SK-N-SH treated with all-trans-retinoic acid at 6 μM for 48 hours (cell line): ENCODE results near the gene UNC93B1.

ENCODE experiments used
- ATAC-seq: fragments of 200-7000 bp; cut with Tn5 transposase; 3 replicates; pipeline ENCODE4 v1.9.1; 2020; ENCODE audit warnings: mild to moderate bottlenecking, moderate library complexity
- ARNTL ChIP-seq: fragments of 450-650 bp; formaldehyde crosslinking; IDR thresholded peaks from 2 replicates; pipeline ENCODE4 v1.5.0; 2020; ENCODE audit warnings: low read depth, mild to moderate bottlenecking, moderate library complexity, borderline replicate concordance
- BACH2 ChIP-seq: fragments of 250-450 bp; sonication (Bioruptor Pico); IDR thresholded peaks from 2 replicates; pipeline ENCODE4 v1.9.0; 2021; ENCODE audit warnings: mild to moderate bottlenecking, borderline replicate concordance
- CREB5 ChIP-seq: fragments of 250-450 bp; sonication (Bioruptor Pico); IDR thresholded peaks from 2 replicates; pipeline ENCODE4 v1.5.1; 2020; ENCODE audit warnings: low read depth, mild to moderate bottlenecking, moderate library complexity
- CSDC2 ChIP-seq: fragments of 250-450 bp; sonication (Bioruptor Pico); IDR thresholded peaks from 2 replicates; pipeline ENCODE4 v1.5.0; 2020; ENCODE audit warnings: mild to moderate bottlenecking, moderate library complexity
- CSRNP3 ChIP-seq: fragments of 250-450 bp; sonication (Bioruptor Pico); IDR thresholded peaks from 2 replicates; pipeline ENCODE4 v1.5.1; 2021; ENCODE audit warnings: mild to moderate bottlenecking, moderate library complexity
- GLIS3 ChIP-seq: fragments of 250-450 bp; sonication (Bioruptor Pico); IDR thresholded peaks from 2 replicates; pipeline ENCODE4 v1.5.0; 2020; ENCODE audit warnings: mild to moderate bottlenecking, moderate library complexity
- ISL1 ChIP-seq: fragments of 250-450 bp; sonication (Bioruptor Pico); IDR thresholded peaks from 2 replicates; pipeline ENCODE4 v2.1.2; 2022; ENCODE audit warnings: mild to moderate bottlenecking, moderate library complexity
- OSR1 ChIP-seq: fragments of 250-450 bp; sonication (Bioruptor Pico); IDR thresholded peaks from 2 replicates; pipeline ENCODE4 v1.8.0; 2022; ENCODE audit warnings: moderate library complexity, mild to moderate bottlenecking, inconsistent platforms
- PATZ1 ChIP-seq: fragments of 250-450 bp; sonication (Bioruptor Pico); IDR thresholded peaks from 2 replicates; pipeline ENCODE4 v1.8.0; 2020; ENCODE audit warnings: mild to moderate bottlenecking, moderate library complexity, borderline replicate concordance
- POU6F1 ChIP-seq: fragments of 250-450 bp; sonication (Bioruptor Pico); IDR thresholded peaks from 2 replicates; pipeline ENCODE4 v1.8.0; 2021; ENCODE audit warnings: low read depth, mild to moderate bottlenecking, moderate library complexity, borderline replicate concordance
- PPARA ChIP-seq: fragments of 250-450 bp; sonication (Bioruptor Pico); IDR thresholded peaks from 2 replicates; pipeline ENCODE4 v1.5.0; 2020; ENCODE audit warnings: mild to moderate bottlenecking, borderline replicate concordance
- RARB ChIP-seq: fragments of 250-450 bp; sonication (Bioruptor Pico); IDR thresholded peaks from 2 replicates; pipeline ENCODE4 v1.8.0; 2021; ENCODE audit warnings: mild to moderate bottlenecking, moderate library complexity
- SNAI2 ChIP-seq: fragments of 250-450 bp; sonication (Bioruptor Pico); IDR thresholded peaks from 2 replicates; pipeline ENCODE4 v1.5.0; 2020; ENCODE audit warnings: mild to moderate bottlenecking, moderate library complexity
- TCF4 ChIP-seq: fragments of 250-450 bp; sonication (Bioruptor Pico); IDR thresholded peaks from 2 replicates; pipeline ENCODE4 v1.8.0; 2021; ENCODE audit warnings: mild to moderate bottlenecking, moderate library complexity, borderline replicate concordance
- TOX ChIP-seq: fragments of 250-450 bp; sonication (Bioruptor Pico); IDR thresholded peaks from 2 replicates; pipeline ENCODE4 v1.8.0; 2021; ENCODE audit warnings: mild to moderate bottlenecking, moderate library complexity, borderline replicate concordance
- ZC3H10 ChIP-seq: fragments of 250-450 bp; sonication (Bioruptor Pico); IDR thresholded peaks from 2 replicates; pipeline ENCODE4 v1.5.1; 2021; ENCODE audit warnings: mild to moderate bottlenecking, moderate library complexity
- ZFP3 ChIP-seq: fragments of 250-450 bp; sonication (Bioruptor Pico); IDR thresholded peaks from 2 replicates; pipeline ENCODE4 v1.5.0; 2020; ENCODE audit warnings: mild to moderate bottlenecking, moderate library complexity
- ZNF565 ChIP-seq: fragments of 450-650 bp; formaldehyde crosslinking; conservative IDR thresholded peaks from 2 replicates; pipeline ENCODE4 v1.5.0; 2020; ENCODE audit warnings: low read depth, mild to moderate bottlenecking, moderate library complexity
- ZNF70 ChIP-seq: fragments of 450-650 bp; formaldehyde crosslinking; IDR thresholded peaks from 2 replicates; pipeline ENCODE4 v1.5.0; 2020; ENCODE audit warnings: mild to moderate bottlenecking, moderate library complexity
- ZNF8 ChIP-seq: fragments of 450-650 bp; formaldehyde crosslinking; IDR thresholded peaks from 2 replicates; pipeline ENCODE4 v1.5.0; 2020; ENCODE audit warnings: mild to moderate bottlenecking, moderate library complexity

The UNC93B1 gene

GRCh38 chr11:68009391-68010089 is 5.6 kb upstream of the UNC93B1 start:
- peak; percentile 6; the same call in 2 of the 3 replicates for ATAC-seq
- TF ChIP-seq SNAI2 (CRISPR knock-in tag) (no peak), ARNTL (no peak), ZNF8 (CRISPR knock-in tag) (no peak), ZNF565 (CRISPR knock-in tag) (no peak), ISL1 (no peak), BACH2 (CRISPR knock-in tag) (no peak), ZFP3 (no peak), PPARA (CRISPR knock-in tag) (no peak), POU6F1 (CRISPR knock-in tag) (no peak), GLIS3 (CRISPR knock-in tag) (no peak), CSRNP3 (CRISPR knock-in tag) (no peak), OSR1 (CRISPR knock-in tag) (no peak), PATZ1 (CRISPR knock-in tag) (no peak)

- ATAC-seq: no peak
- TF ChIP-seq POU6F1 (CRISPR knock-in tag): no peak
- TF ChIP-seq ZNF8 (CRISPR knock-in tag): no peak
- no peak for TF ChIP-seq ARNTL
- TF ChIP-seq ZNF565 (CRISPR knock-in tag): no peak
- TF ChIP-seq CSDC2 (CRISPR knock-in tag): no peak
- TF ChIP-seq BACH2 (CRISPR knock-in tag): no peak
- no peak for TF ChIP-seq ZC3H10 (CRISPR knock-in tag)
- TF ChIP-seq OSR1 (CRISPR knock-in tag): no peak
- no peak for TF ChIP-seq TOX (CRISPR knock-in tag)
These were observed 4.8 kb upstream of the UNC93B1 start for GRCh38 chr11:68008381-68009337.

GRCh38 chr11:68007498-68008380 is 3.8 kb upstream of the UNC93B1 start:
- ATAC-seq: no peak
- TF ChIP-seq GLIS3 (CRISPR knock-in tag) (no peak), ZC3H10 (CRISPR knock-in tag) (no peak), CSRNP3 (CRISPR knock-in tag) (no peak), OSR1 (CRISPR knock-in tag) (no peak), TCF4 (CRISPR knock-in tag) (no peak), BACH2 (CRISPR knock-in tag) (no peak), ZFP3 (no peak), ZNF565 (CRISPR knock-in tag) (no peak), RARB (CRISPR knock-in tag) (no peak), CREB5 (CRISPR knock-in tag) (no peak), ISL1 (no peak), ZNF70 (no peak)
